ENCODE data around the gene ACMSD.
"Not testable (repeated sequence)": the region's sequence is repeated elsewhere in the genome, so short reads cannot be mapped to it uniquely, and the experiment has no call there.

ACMSD gene

DNA sequence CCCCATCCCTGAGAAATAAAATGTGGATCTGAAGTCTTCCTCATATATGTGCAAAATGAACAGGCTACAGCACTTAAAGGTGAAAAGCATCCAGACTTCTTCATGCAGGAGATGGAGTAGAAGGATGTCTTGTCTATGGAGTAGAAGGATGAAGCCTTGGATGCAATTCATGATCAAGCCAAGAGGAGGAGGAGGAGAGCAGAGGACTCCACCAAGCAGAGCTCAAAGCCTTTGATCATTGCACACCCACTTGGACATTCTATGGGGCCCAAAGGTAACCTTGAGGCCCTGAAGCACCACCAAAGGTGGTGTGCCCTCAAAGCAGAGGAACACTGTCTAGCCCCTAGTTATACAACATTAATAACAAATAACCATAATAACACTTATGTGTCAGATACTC is 17.3 kb downstream of the ACMSD start:
- no peak for DNase-seq

DNA sequence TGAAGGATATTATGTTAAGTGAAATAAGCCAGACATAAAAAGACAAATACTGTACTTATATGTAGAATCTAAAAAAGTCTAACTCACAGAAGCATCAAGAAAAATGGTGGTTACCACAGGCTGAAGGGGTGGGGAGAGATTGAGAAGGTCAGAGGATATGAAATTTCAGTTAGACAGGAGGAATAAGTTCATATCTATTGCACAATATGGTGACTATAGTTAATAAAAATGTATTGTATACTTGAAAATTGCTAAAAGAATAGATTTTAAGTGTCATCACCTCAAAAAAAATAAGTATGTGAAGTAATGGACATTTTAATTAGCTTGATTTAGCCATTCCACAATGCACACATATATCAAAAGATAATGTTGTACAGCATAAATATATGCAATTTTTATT is 19.8 kb downstream of the ACMSD start:
- no peak for DNase-seq

DNA sequence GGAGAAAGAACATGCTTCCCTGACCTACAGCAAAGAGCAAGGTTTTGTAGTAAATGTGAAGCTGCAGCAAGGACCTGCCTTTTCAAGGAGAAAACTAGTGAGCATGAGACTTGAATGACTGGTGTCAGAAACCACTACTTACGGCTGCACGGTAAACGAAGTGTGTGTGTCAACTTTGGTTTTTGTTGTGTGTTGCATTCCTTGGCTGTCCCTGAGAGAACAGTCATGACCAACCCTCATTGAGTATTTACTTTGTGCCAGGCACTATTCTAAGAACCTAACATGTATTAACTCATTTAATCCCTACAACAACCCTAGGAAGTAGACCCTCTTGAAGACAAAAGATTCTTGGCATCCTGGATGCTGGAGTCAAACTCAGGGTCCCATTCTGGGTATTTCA is 22.8 kb downstream of the ACMSD start:
- DNase-seq = no peak

DNA sequence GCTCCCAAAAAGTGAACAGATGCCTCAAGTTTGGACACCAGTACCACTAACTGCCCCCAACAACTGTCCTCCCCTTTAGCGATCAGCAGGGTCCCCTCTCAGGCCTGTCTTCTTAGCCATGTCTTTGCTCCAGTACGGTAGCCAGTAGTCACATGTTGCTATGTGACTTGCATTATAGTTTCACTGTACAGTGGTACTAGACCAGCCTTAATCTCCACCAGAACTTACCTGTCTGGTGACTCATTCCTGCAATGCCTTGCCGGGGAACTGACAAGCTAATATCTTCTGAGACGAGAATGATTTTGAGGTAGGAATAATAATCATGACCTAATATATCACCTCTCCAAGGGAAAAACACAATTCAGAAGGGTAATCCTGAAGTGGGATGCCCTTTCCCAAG is 23.7 kb downstream of the ACMSD start:
- no peak for DNase-seq

DNA sequence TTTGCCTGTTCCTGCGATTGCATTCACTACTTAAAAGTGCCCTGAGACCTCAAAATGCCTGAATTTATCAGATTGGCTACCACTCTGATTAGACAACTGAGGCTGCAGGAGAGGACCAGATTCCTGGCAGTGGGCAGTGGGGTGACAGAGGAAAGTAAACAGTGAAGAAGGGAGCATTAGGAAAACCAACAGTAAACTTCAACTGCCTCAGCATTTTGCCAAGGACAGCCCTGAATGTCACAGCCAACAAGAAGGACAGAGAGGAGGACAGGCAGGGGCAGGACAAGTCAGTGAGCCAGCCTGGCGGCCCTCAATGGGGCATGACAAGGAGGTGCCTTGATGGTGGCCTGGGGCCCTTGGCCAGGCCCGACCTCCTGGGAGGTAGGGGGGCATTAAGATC is 24.3 kb downstream of the ACMSD start:
- no peak for DNase-seq

DNA sequence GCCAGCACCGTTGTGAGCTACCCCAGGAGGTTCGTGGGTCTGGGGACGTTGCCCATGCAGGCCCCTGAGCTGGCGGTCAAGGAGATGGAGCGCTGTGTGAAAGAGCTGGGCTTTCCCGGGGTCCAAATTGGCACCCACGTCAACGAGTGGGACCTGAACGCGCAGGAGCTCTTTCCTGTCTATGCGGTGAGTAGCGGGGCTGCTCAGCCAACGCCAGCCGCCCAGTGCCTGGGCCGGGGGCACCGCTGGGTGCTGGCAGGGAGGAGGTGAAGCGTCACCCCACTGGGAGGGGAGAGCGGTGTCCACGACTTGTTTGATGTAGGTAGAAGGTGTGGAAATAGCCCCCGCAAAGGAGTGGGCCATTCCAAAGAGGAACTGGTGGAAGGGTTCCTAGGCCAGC is 25.0 kb downstream of the ACMSD start:
- DNase-seq = no peak

DNA sequence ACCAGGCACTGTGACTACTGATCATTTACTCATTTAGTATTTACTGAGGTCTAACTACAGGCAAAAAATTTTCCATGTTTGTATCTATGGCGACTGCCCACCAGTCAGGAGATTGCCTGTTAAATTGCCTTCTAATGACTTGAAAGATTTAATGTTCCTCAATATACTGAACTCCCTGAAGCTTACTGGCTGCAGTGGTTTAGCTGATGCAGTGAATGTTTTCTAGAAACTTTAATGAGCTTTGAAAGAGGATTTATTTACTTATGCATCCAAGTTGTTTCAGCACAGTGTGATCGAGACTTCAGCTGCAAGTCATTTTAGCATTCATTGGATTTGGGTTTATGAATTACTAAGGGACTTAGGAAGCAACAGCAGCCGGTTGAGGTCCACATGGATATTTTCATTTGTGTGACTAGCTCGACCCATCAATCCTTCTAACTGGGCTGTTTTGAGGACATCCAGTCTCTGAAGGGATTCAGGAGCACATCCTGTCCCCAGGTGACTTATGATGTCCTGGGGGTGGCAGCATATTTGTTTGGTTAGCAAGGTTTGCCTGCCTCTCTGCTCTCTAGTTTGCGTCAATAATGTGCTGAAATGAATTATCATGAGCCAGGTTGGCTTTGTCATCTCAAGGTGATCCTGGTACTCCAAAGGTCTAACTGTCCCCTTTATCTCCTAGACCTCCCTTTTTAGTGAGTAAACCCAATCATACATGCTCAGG is 26.8 kb downstream of the ACMSD start:
- no peak for DNase-seq

DNA sequence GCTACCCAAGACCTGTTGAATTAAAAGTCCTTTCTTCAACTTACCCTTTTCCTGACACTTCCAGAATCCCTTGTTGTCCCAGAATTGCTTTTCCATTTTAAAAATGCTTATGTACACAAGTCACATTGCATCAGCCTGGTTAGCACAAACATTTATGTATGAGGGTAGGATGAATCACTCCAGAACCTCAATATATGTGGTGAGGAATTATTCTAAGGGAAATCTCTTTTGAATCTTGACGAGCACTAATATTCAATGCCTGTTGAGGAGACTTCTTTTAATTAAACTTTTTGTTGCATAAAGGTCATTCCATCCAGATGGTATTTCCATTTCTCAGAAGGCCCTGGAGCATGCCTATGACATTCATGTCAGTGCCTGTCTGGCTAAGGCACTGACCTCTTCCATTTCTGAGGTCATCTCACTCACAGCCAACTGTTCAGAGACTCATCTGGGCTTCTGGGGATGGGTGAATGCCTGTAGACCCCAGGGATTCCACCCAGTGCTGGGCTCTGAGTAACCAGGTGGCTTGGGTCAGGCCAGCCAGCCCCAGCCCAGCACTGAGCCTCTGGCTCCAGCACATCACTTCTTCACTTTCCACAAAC is 28.2 kb downstream of the ACMSD start:
- DNase-seq = no peak

DNA sequence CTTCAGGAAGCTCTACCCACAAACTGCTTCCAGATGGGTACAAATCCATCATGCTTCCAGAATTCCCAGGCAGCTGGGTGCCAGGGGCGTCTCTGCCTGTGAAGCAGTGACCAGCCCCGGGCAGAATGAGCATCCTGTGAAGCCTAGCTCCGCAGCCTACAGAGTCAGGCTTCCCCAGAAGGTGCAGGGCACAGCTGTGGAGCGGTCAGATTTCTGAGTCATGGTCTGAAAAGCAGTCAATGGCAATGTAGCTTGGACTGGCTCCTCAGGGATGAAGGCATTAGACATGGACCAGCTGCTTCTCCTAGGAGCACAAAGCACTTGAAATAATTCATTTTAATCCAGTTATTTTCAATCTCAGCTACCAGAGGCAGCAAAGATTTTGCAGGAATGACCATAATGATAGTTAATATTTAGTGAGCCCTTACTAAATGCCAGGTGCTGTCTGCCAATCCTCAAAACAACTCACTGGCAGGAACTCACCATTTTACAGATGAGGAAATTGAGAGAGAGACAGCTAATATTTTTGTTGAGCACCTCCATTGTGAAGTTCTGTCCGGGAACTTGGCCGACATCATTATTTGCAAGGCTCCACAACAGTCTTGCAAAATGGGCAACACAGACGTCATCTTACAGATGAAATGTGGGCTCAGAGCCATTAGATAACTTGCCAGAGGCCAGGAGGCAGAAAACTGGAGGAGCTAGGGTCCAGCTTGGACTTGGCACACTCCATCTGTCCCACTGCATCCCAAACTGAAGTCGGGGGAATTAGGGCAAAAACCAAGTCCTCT is 31.7 kb downstream of the ACMSD start:
- peak; percentile 50 for DNase-seq

DNA sequence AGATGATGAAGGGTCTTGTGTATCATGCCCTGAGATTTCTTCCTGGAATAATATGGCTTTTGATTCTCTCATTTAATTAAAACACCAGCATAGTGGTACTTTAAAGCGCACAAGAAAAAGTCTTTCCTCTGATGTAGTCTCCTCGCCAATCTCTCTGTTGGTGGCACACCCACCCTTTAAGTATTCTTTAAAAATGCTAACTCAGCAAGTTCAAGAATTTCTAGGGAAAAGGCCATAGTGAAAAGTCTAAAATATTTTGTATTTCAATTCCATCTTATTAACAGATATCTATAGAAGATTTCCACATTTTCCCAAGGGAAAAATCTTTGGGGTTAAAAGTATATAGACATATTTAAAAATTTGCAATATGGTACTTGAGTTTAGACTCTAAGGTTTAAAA is 34.7 kb downstream of the ACMSD start:
- DNase-seq = no peak

DNA sequence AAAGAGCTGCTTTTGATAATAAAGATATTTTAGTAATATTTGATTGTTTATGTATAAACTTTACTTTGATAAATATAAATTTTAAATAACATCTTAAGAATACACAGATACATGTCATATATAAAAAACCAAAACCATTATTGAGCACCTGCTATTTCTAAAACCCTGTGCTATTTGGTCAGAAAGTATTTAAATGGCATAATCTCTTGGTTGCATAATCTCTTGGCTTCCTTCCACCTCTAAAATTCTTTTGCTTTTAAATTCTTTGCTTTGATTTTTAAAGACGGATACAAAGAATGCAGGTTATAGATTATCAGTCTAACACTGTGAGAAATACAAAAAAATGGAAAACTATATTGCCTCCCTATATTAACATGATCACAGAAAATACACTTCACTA is 36.9 kb downstream of the ACMSD start:
- DNase-seq = no peak

DNA sequence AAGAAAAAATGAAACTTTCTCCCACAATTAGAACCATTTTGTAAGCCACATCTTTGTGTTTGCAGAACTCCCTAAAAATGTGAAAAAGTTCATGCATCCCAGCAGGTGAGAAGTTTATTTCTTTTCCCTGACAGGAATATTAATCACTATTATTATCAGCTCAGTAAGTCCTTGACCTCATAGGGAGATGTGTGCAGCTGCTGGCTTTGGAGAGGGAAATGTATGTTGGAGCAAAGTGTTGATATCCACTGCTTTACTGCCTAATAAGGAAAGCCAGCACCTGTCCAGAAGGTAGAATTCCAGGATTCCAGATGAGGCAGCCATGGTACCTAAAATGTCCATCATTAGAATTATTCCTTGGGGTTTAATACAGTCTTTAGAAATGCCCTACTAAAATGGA is 44.4 kb downstream of the ACMSD start:
- DNase-seq = no peak

DNA sequence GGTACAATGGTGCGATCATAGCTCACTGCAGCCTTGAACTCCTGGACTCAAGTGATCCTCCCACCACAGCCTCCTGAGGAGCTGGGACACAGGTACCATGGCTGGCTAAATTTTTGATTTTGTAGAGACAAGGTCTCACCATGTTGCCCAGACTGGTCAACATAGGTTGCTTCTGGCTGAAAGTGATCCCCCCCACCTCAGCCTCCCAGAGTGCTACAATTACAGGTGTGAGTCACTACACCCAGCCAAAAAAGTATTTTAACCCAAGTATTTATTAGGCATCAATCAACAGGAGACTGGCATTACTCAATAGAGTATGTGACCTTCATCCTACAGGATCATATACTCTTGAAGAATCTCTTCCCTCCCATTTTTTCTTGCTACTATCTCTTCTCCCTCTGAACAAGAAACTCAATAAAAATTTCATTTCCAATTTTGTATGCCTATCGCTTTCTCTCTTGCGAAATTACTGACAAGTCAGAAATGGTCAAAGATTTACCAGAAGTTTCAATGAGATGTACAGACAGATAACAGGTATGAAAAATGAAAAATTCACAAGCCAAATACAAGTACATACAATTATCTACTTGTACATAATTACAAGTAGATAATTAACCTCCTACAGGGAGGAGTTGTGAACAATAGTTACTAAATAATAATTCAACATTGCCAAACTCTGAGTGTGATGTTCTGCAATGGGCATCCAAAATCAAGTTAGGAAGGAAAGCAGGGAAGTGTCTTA is 45.3 kb downstream of the ACMSD start:
- DNase-seq = no peak

DNA sequence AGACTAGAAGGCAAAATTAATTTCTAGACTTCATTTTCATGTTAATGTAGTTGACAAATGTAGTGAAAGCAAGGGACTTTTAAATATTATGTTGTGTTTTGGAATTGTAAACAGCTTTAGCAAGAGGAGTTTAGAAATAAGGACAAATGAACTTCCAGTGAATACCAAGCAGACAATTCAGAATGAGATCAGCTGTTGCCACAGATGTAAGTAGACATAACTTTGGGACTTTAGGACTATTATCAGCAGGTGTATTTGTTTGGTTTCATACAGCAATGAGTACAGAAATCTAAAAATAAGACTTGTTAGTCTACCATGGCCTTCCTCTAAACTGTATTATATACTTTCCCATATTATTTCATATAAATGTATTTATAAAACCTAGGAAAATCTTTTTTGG is 46.0 kb downstream of the ACMSD start:
- no peak for DNase-seq

DNA sequence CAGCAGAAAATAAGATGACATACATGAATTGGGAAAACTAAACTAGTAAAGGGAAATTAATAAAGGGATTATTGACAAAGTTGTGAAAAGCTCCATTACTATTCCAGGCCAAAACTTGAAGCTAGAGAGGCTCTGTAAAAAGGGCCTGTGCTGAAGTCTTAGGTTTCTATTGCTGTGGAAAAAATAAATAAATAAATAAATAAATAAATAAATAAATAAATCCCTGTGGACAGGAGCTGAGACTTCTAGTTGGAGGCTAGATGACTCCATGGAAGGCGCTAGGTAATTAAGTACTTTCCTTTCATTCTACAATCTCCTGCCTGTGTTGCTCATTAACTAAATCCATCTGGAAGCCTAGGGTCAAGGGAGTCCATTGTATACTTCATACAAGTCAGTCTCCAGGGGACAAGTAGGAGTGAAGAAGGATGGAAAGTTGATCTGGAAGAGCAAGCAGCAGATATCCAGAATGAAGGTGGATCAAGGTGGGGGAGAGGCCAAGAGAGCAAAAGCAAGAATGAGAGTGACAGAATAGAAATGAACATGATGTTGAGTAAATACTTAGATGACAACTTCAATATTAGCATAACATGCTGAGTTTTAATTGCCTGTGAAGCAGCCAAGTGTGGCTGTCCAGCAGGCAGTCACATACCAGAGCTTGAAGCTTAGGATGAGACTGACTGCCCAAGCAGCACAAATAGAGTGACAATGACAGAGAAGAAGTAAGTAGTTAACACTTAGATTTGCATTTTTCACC is 54.0 kb downstream of the ACMSD start:
- DNase-seq = no peak

DNA sequence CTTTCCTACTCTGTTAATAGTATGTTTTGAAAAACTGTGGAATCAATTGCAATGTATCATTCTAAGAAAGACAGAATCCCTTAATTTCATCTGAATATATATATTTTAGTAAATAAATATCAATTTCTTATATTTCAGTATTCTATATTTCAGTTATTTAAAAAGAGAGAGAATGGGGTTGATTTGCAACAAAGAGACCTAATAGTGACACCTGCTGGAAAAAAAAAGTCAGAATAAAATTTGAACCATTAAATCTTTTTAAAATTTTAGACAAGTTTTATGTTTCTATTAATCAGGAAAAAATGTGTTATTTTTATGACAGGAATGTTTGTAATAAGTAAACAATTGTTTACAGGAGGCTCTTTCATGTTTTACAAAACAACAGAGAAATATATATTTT is 59.5 kb downstream of the ACMSD start:
- no peak for DNase-seq

DNA sequence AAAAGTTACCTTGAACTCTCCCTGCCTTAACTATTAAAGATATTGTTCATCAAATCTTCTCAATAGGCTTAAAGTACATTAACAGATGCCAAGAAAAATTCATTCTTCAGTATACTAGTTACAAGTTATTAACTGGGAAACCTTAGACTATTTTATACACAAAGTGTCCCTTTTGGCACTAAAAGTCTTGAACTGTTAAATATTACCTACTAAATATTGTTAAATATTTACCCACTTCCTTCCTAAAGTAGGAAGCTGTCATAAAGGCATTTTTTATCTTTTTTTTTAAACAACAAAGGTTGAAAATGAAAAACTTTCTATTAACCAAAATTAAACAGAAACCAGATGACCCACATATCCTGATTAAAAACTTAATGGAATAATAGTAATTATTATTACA is 60.8 kb downstream of the ACMSD start:
- DNase-seq = no peak

DNA sequence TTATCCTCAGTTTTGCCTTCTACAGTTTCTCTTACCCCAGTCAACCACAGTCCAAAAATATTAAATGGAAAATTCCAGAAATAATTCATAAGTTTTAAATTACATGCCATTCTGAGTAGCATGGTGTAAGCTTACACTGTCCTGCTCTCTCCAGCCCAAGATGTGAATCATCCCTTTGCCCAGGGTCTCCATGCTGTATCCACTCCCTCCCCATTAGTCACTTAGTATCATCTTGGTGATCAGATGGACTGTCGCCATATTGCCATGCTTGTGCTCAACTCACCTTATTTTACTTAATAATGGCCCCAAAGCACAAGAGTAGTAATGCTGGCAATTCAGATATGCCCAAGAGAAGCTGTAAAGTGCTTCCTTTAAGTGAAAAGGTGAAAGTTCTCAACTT is 61.7 kb downstream of the ACMSD start:
- DNase-seq = no peak

DNA sequence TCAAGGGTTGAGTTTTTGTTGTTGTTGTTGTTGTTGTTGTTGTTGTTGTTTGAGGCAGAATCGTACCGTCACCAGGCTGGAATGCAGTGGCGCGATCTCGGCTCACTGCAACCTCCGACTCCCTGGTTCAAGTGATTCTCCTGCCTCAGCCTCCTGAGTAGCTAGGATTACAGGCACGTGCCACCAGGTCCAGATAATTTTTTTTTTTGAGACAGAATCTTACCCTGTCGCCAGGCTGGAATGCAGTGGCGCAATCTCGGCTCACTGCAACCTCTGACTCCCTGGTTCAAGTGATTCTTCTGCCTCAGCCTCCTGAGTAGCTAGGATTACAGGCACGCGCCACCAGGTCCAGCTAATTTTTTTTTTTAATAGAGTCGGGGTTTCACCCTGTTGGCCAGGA is 65.3 kb downstream of the ACMSD start:
- DNase-seq = not testable (repeated sequence)

DNA sequence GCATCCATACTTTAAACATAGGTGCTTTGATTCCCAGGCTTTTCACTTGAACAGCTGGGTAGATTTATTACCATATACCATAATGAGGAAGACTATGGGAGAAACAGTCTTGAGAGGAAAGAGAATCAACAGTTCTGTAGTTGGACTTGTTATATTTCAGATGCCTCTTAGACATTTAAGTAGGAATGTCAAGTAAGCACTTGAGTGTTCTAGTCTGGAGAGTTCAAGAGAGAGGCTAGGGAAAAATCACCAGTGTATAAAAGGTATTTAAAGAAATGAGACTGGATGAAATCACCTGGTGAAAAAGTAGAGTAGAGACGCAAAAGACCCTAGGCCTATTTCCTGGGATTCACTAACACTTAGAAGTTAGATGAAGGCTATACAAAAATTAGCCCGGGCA is 66.8 kb downstream of the ACMSD start:
- no peak for DNase-seq

DNA sequence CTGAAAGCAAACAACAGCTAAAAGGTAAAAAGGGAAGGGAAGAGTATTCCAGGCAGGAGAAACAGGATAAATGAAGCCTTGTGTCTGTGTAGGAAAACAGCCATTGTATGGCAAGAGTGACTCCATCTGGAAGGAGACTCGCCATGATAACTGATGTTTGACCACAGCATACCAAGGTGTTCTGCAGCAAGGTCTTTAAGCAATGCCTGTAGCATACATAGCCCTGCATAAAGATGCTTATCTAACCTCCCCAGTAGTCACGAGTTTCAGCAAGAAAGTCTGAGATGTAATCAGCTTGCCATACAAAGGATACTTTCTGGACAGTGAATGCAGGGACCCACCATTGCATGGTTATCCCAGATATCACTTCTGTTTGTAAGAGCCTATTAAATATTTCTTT is 68.3 kb downstream of the ACMSD start:
- no peak for DNase-seq

DNA sequence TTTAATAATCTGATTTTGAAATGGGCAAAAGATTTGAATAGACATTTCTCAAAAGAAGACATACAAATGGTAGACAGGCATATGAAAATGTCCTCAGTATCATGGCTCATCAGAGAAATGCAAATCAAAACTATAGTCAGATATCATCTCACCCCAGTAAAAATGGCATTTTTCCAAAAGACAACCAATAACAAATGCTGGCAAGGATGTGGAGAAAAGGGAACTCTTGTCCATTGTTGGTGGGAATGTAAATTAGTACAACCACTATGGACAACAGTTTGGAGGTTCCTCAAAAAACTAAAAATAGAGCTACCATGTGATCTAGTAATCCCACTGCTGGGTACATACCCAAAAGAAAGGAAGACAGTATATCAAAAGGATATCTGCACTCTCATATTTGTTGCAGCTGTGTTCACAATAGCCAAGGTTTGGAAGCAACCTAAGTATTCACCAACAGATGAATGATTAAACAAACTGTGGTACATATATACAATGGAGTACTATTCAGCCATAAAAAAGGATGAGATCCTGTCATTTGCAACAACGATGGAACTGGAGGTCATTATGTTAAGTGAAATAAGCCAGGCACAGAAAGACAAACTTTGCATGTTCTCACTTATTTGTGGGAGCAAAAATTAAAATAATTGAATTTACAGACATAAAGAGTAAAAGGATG is 69.2 kb downstream of the ACMSD start:
- not testable (repeated sequence) for DNase-seq
